Testis (tissue), 3 donors: Measurements from ENCODE around the gene ATP6V1G2. TPM values are rescaled to one million over a fixed set of nuclear protein-coding genes. Genes with fewer than 3 reads are reported as not detected.

Source experiments
- DNase-seq: peaks from one replicate; pipeline ENCODE4 v3.0.0-alpha.2; 2019
- H3K27ac ChIP-seq, 2 donors: fragments of 200-600 bp; sonication (generic); one replicate each; pipeline ENCODE4 v1.5.1; 2019
- H3K27me3 ChIP-seq: fragments of 200-600 bp; sonication (generic); one replicate; pipeline ENCODE4 v1.5.1; 2019
- H3K36me3 ChIP-seq: fragments of 200-600 bp; sonication (generic); one replicate; pipeline ENCODE4 v1.5.1; 2017; ENCODE audit warnings: low read depth; ENCODE audit errors: missing control alignments
- H3K4me1 ChIP-seq: fragments of 200-600 bp; sonication (generic); one replicate; pipeline ENCODE4 v1.5.1; 2019
- H3K4me3 ChIP-seq, 2 donors: fragments of 200-600 bp; sonication (generic); one replicate each; pipeline ENCODE4 v1.5.1; 2017 to 2019
- H3K9me3 ChIP-seq: fragments of 200-600 bp; sonication (generic); one replicate; pipeline ENCODE4 v1.5.1; 2017
- POLR2A ChIP-seq: fragments of 450-650 bp; IDR thresholded peaks from one replicate; pipeline ENCODE4 v1.6.1; 2017; ENCODE audit warnings: antibody characterized with exemption, mild to moderate bottlenecking, moderate library complexity
- WGBS, 2 donors: methylation state at CpG; one replicate each; pipeline ENCODE4 v1.1.5; 2018; 5-methylcytosine and 5-hydroxymethylcytosine counted together
- intact Hi-C: fragments of 100-400 bp; cut with DNase I; formaldehyde crosslinking; loops from one replicate; pipeline ENCODE4 v1.15.1; 2023; ENCODE audit warnings: low total_unique reads
- polyA plus RNA-seq: library from polyadenylated mRNA; stranded (reverse); fragments of 350-450 nt; fragmentation: Illumina TruSeq; extraction: RNeasy Lipid Tissue Mini Kit (QIAGEN cat#74804); gene quantifications from one replicate; pipeline ENCODE4 v1.2.3, GENCODE V29; 2014; ENCODE audit warnings: low read depth, low replicate concordance; ENCODE audit not compliant: insufficient read depth
- total RNA-seq, 2 donors: library from RNA; depleted of rRNA; stranded (reverse); fragments of >200 nt; gene quantifications; one replicate each; pipeline ENCODE4 v1.2.3, GENCODE V29; 2016
- TF ChIP-seq, protein P1 (sequence below), 3 experiments: fragments of 450-650 bp in 2 of 3; fragments of 200-600 bp in 1 of 3; sonication (generic) in 1 of 3; IDR thresholded peaks; one replicate each; pipeline ENCODE4 v1.5.1; 2016 to 2019; ENCODE audit warnings: antibody characterized with exemption in 3 of 3, mild to moderate bottlenecking in 2 of 3, moderate library complexity in 1 of 3

ATP6V1G2 gene
- total and polyA plus RNA-seq, 3 donors from 2014 or later: 3.3 to 6.9 (median 4.7) TPM

DNA sequence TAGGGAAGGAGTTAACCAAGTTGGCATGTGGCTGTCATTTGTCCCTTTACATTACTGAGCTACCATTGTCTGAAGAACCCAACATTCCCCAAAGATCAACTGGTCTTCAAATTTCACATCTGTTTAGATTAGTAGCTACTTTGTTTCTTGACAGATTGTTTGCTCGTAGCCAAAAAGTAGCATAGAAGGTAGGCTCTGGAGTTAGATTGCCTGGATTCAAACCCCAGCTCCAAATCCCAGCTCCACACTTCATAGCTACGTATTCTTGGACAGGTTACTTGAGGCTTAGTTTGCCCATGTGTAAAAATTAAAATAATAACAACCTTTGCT, 2.1 kb upstream of the ATP6V1G2 start:
- Histone ChIP-seq H3K27me3 (no peaks in the 10 kb centered on the region), H3K27ac (peak overlapping the region; percentile 78 to 80), H3K4me3 (peak overlapping the region in 1 of 2 donors; percentile 56), H3K9me3 (no peaks in the 10 kb centered on the region), H3K36me3 (no peaks in the 10 kb centered on the region), H3K4me1 (peaks cover 16% of the 10 kb centered on the region)
- TF ChIP-seq, protein P1, sequence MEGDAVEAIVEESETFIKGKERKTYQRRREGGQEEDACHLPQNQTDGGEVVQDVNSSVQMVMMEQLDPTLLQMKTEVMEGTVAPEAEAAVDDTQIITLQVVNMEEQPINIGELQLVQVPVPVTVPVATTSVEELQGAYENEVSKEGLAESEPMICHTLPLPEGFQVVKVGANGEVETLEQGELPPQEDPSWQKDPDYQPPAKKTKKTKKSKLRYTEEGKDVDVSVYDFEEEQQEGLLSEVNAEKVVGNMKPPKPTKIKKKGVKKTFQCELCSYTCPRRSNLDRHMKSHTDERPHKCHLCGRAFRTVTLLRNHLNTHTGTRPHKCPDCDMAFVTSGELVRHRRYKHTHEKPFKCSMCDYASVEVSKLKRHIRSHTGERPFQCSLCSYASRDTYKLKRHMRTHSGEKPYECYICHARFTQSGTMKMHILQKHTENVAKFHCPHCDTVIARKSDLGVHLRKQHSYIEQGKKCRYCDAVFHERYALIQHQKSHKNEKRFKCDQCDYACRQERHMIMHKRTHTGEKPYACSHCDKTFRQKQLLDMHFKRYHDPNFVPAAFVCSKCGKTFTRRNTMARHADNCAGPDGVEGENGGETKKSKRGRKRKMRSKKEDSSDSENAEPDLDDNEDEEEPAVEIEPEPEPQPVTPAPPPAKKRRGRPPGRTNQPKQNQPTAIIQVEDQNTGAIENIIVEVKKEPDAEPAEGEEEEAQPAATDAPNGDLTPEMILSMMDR (IDR thresholded peaks at IDR 0.05): no peak
- TF ChIP-seq POLR2A: no peak
- no peak for DNase-seq
- 63 to 66% methylated on average over 2 of the region's 2 CpGs for WGBS, 2 donors
- intact Hi-C loops: loop anchor here (10.0 kb wide), 1 partner anchor 46 kb away; the partner anchor contains the start of gene NCR3

DNA sequence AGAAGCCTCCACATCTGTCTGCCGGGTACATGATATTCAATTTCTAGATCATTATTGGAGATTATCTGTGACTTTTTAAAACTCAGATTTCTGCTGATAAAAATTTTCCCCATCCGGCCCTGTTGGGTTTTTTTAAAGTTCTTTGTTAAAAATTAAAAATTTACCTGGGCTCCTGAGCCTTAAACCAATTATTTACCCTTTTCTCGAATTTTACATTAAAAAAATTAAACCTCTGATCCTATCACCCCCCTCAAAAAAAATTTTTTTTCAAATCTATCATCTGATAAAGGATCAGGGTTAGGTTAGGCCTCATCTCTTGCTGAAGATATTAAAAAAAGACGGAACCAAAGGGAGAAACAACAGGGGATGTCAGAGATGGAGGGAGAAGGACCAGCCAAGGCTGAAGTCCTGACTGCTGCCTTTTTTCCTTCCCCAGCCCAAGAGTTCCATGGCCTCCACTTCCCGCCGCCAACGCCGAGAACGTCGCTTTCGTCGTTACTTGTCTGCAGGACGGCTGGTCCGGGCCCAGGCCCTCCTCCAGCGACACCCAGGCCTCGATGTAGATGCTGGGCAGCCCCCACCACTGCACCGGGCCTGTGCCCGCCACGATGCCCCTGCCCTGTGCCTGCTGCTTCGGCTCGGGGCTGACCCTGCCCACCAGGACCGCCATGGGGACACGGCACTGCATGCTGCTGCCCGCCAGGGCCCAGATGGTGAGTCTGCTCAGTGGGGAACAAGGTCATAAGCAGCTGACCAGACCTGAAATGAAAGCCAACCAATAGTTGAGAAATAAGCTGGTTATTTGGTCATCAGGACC, 1.5 kb upstream of the ATP6V1G2 start:
- 60 to 66% methylated on average over 18 to 24 of the region's 24 CpGs for WGBS, 2 donors
- Histone ChIP-seq H3K27me3 (no peaks in the 10 kb centered on the region), H3K27ac (peak overlapping the region; percentile 78 to 80), H3K4me1 (peaks cover 18% of the 10 kb centered on the region), H3K36me3 (no peaks in the 10 kb centered on the region), H3K9me3 (no peaks in the 10 kb centered on the region), H3K4me3 (peak overlapping the region; percentile 44 to 56)
- TF ChIP-seq, protein P1 (IDR thresholded peaks at IDR 0.05): no peak
- TF ChIP-seq POLR2A: no peak
- intact Hi-C loops: loop anchor here (10.0 kb wide), 1 partner anchor 47 kb away; the partner anchor contains the start of gene NCR3
- DNase-seq: no peak

DNA sequence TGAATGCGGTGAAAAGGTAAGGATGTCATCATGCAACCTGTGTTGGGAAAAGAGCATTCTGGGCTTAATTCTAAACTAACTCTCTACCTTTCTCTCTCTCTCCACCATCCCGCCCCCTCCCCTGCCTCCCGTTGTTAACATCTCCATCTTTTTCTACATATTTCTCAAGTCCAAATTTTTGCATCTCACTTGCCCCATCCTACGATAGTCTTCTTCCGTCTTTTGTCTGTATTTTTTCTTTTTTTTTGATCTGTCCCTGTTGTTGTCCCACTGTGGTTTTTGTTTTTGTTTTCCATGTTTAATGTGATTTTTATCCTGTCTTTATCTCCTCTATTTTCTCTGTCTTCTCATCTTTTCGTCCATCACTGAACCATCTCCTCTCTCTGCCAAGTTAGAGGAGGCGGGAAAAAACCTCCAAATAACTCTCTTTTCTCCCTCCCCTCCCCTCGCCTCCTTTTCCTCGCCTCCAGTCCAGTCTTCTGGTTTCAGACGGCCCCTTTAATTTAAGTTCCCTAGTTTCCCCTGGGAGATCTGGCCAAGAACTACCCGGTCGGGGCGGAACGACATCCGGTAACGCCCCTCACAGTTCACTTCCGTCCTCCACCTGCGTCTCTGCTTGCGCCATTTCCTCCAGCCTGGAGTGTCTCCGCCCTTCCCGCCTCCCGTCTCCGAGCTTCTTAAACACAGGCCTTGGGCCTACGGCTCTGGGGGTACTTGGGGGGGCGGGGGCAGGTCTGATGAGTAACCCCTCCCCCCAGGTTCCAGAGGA, 734 bp upstream of the ATP6V1G2 start, which contains the start of gene NFKBIL1:
Gene NFKBIL1 (plus strand): TSS at position 651 of the 769 bp plus-strand sequence. CDS start 87 bp downstream, at position 738.
- 0 to 1% methylated on average over 25 of the region's 25 CpGs for WGBS, 2 donors
- TF ChIP-seq, protein P1 (IDR thresholded peaks at IDR 0.05): no peak
- no peak for TF ChIP-seq POLR2A

DNA sequence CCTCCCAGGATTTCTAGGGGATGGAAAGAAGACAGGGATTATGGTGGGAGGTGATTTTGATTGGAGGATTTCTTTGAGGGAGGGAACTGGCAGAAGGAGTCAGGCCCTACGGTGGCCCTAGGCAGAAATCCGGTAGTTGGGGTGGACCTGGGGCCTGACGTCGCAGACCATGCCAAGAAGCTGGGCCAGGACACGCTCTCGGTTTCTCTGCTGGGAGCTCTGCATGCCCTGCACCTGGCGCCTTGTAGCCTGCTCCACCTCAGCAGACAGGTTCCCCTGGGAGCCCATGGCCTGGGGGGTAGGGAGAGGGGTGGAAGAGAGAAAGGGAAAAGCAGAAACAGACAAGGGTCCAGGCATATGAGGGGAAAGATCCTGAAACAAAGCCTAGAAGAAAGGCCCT, 1.1 kb downstream of the ATP6V1G2 start:
- 74 to 78% methylated on average over 7 of the region's 7 CpGs for WGBS, 2 donors
- intact Hi-C loops: loop anchor here (10.0 kb wide), 1 partner anchor 50 kb away; the partner anchor contains the start of gene NCR3
- peaks cover 26% of the 10 kb centered on the region for H3K4me1 ChIP-seq

More for the DNA sequence above, 734 bp upstream of the ATP6V1G2 start, which contains the start of gene NFKBIL1:
- H3K4me1 ChIP-seq: peaks cover 23% of the 10 kb centered on the region
- intact Hi-C loops: loop anchor here (10.0 kb wide), 1 partner anchor 48 kb away; the partner anchor contains the start of gene NCR3
- peak within 1 kb of the TSS; percentile 78 to 80 for H3K27ac ChIP-seq
- H3K27me3 ChIP-seq: no peaks in the 10 kb centered on the region
- no peaks in the 10 kb centered on the region for H3K9me3 ChIP-seq
- H3K4me3 ChIP-seq: peak within 1 kb of the TSS; percentile 44 to 56
- DNase-seq: peak; percentile 99
- no peaks in the 10 kb centered on the region for H3K36me3 ChIP-seq

More for the DNA sequence above, 1.1 kb downstream of the ATP6V1G2 start:
- Histone ChIP-seq H3K4me3 (no peak overlapping the region), H3K36me3 (no peaks in the 10 kb centered on the region), H3K9me3 (no peaks in the 10 kb centered on the region), H3K27ac (no peak overlapping the region), H3K27me3 (no peaks in the 10 kb centered on the region)
- TF ChIP-seq, protein P1 (IDR thresholded peaks at IDR 0.05): no peak
- no peak for TF ChIP-seq POLR2A
- DNase-seq: no peak
